ENCODE measurements around the gene ADARB1.
"Not testable (repeated sequence)": the region's sequence is repeated elsewhere in the genome, so short reads cannot be mapped to it uniquely, and the experiment has no call there.

ADARB1 gene

DNA sequence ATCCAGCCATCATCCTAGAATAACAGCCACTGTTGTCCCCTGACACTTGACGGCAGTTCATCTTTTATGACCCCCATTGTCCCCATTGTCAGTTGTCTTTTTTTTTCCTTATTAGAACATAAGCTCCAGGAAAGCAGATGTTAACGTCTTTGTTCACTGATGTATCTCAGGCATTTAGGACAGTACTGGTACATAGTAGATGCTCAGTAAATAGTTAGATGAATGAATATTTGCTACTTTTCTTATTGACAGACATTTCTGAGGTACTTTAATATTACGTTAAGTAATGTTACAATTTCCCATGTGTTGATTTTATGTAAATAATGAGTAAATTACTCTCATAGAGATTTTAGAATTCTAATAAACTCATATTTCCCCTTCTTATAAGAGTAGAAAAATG is 69.5 kb downstream of the ADARB1 start:
- H3K4me3 ChIP-seq (ENCODE audit: control insufficient read depth, low read depth, low read length) = no peak overlapping the region
- TF ChIP-seq, protein P1, sequence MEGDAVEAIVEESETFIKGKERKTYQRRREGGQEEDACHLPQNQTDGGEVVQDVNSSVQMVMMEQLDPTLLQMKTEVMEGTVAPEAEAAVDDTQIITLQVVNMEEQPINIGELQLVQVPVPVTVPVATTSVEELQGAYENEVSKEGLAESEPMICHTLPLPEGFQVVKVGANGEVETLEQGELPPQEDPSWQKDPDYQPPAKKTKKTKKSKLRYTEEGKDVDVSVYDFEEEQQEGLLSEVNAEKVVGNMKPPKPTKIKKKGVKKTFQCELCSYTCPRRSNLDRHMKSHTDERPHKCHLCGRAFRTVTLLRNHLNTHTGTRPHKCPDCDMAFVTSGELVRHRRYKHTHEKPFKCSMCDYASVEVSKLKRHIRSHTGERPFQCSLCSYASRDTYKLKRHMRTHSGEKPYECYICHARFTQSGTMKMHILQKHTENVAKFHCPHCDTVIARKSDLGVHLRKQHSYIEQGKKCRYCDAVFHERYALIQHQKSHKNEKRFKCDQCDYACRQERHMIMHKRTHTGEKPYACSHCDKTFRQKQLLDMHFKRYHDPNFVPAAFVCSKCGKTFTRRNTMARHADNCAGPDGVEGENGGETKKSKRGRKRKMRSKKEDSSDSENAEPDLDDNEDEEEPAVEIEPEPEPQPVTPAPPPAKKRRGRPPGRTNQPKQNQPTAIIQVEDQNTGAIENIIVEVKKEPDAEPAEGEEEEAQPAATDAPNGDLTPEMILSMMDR (conservative IDR thresholded peaks at IDR 0.05; ENCODE audit: control insufficient read depth, insufficient read depth, low read depth, low read length) = no peak
- DNase-seq (ENCODE audit: low read depth) = no peak

DNA sequence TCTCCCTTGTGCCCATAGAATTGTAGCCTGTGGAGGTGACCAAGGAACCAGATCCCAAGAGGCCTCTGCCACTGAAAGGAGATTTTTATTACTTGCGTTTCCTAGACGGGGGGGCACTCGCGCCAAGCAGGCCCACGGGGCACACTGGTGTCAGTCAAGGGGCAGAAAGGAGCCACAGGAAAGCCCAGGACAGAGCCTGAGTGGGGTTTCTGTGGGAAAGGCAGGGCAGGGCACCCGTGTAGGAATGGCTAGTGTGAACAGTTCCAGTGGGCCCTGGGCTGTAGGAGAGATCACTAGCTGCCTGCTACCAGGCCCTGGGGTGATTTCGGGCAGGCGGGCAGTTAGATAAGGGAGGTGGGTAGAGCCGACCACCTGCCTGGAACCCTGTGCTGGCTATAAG is 70.8 kb downstream of the ADARB1 start:
- no peak for DNase-seq (ENCODE audit: low read depth)
- H3K4me3 ChIP-seq (ENCODE audit: control insufficient read depth, low read depth, low read length) = no peak overlapping the region
- TF ChIP-seq, protein P1 (conservative IDR thresholded peaks at IDR 0.05; ENCODE audit: control insufficient read depth, insufficient read depth, low read depth, low read length) = no peak

DNA sequence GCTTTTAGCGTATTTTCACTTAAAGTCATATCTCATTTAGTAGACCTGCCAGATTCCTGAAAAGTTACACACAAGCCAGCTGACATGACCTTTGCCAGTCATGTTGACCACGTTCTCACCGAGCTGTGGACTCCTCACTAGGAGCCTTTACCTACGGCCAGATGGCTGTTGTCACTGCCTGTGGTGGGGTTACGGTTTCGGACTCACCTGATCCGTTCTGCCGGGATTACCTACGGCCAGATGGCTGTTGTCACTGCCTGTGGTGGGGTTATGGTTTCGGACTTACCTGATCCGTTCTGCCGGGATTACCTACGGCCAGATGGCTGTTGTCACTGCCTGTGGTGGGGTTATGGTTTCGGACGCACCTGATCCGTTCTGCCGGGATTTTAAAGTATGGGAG is 71.5 kb downstream of the ADARB1 start:
- not testable (repeated sequence) for H3K4me3 ChIP-seq (ENCODE audit: control insufficient read depth, low read depth, low read length); DNase-seq (ENCODE audit: low read depth)

DNA sequence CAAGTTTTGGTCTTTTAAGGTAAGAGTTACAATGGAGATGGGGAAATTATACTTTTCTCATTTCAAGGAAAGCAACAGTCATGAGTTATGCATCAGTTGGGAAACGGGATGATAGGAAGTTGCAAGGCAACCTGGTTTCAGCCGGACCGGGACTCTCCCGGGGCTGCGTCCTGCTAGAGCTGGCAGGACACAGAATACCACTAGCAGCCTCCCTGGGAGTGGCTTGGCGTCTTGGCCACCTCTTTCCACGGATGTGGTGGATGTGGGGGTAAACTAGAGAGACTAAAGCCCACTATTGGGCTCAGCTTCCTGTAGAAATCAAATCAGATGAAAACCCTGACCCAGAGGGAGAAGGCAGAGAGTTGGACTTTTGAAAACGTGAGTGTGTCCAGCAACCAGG is 71.9 kb downstream of the ADARB1 start:
- no peak for DNase-seq (ENCODE audit: low read depth)
- no peak overlapping the region for H3K4me3 ChIP-seq (ENCODE audit: control insufficient read depth, low read depth, low read length)
- TF ChIP-seq, protein P1 (conservative IDR thresholded peaks at IDR 0.05; ENCODE audit: control insufficient read depth, insufficient read depth, low read depth, low read length) = no peak

DNA sequence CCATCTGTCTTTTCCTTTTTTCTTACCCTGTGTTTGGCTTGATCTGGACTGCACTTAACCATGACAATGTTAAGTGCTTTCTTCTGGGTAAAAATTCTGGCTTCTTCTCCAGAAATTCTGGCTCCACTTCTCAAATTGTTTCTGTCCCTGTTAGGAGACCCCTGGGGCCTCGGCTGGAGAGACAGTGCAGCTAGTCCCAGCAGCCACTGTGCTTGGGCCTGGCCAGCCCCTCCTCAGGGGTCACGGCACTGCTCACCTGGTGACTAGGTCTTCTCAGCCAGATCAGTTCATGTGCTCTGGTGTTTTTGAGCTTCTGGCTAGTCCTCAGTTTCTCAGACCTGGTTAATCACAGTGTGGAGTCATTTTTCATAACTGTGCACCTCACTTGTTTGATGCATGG is 72.4 kb downstream of the ADARB1 start:
- DNase-seq (ENCODE audit: low read depth) = no peak

DNA sequence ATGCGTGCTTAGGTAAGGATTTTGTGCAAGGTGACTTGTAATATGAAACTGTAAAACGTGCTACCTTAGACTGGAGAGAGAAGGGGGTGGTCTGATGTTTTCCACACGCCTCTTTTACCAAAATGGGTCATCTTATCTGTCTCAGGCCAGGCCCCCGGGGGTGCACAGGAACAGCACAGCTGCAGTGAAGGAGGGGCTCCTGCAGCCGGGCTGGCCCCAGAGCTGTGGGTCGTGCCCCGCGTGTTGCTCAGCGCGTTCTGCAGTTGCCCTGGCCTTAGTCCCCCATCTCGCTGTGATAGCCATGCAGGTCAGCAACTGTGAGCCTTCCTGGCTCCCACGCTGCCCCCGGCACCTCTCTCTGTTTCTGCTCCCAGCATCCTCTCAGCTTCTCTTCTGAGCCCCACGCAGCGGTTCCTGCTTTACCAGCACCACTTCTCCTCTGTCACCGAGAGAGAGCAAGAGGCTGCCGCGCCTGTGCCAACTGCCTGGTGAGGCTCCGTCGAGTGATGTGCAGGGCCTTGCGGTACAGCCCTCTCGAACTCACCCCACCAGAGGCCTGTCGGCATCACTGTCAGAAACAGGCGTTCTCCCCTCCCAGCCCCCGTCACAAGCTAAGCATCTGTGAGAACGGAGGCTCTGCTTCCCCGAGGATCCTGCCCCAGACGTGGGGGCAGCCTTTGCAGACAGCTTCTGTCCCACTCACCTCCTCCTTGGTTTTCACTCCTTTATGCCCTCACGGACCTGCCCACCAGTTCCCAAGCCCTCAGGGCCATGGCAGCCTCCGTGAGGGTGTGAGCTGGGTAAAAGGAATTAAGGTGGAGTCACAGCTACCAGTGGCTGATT is 73.3 kb downstream of the ADARB1 start:
- TF ChIP-seq, protein P1 (conservative IDR thresholded peaks at IDR 0.05; ENCODE audit: control insufficient read depth, insufficient read depth, low read depth, low read length) = no peak
- H3K4me3 ChIP-seq (ENCODE audit: control insufficient read depth, low read depth, low read length) = no peak overlapping the region

More for the DNA sequence above, 72.4 kb downstream of the ADARB1 start:
- H3K4me3 ChIP-seq (ENCODE audit: control insufficient read depth, low read depth, low read length) = no peak overlapping the region
- TF ChIP-seq, protein P1 (conservative IDR thresholded peaks at IDR 0.05; ENCODE audit: control insufficient read depth, insufficient read depth, low read depth, low read length) = no peak

DNA sequence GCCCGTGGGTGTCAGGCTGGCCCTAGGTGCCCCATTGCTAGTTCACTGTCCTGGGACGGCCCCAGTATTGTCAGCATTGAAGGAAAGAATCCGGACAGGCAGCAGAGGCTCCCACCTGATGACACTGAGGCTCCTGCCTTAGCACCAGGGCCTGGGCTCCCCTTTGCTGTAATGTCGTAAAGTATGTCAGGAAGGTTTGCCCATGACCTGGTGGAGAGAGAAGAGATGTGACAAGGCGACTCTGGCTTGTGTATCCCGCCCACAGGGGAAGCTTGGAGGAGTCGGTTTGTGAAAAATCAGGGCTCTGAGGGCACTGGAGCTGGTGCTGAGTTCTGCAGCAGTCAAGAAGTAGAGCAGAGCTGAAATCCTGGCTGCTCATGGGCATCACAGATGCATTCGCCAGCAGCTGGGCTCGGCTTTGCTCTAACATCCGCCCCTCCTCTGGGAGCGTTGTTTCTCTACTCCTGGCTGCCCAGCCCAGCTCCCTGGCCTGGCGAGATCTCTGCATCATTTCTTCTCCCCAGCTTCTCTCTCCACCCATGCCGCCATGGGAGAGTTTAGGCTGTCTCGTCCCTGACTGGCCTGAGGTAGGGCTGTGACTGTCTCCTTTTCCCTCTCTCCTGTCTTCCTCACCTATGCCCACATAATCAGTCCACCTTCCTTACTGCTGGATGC is 74.1 kb downstream of the ADARB1 start:
- no peak overlapping the region for H3K4me3 ChIP-seq (ENCODE audit: control insufficient read depth, low read depth, low read length)
- DNase-seq (ENCODE audit: low read depth) = no peak
- TF ChIP-seq, protein P1 (conservative IDR thresholded peaks at IDR 0.05; ENCODE audit: control insufficient read depth, insufficient read depth, low read depth, low read length) = no peak

More for the DNA sequence above, 73.3 kb downstream of the ADARB1 start:
- DNase-seq (ENCODE audit: low read depth) = no peak
